ENCODE data around the gene NRIP3.

NRIP3 gene

DNA sequence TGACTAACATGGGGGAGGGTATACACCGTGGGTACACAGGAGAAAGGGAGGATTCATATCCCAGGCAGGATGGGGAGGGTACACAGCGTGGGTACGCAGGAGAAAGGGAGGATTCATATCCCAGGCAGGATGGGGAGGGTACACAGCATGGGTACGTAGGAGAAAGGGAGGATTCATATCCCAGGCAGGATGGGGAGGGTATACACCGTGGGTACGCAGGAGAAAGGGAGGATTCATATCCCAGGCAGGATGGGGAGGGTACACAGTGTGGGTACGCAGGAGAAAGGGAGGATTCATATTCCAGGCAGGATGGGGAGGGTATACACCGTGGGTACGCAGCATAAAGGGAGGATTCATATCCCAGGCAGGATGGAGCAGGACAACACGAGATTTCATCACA lies 36.6 kb upstream of the NRIP3 start:
- no peaks in the 10 kb centered on the region for H3K36me3 ChIP-seq (ENCODE audit: control insufficient read depth in 4 of 4, insufficient read depth in 4 of 4, low read length in 3 of 4)
- POLR2A ChIA-PET = no interaction called here
- CTCF ChIA-PET = no interaction called here
- 95% methylated on average over 9 of the region's 10 CpGs for WGBS (ENCODE audit: insufficient coverage)
- H3K9me3 ChIP-seq (ENCODE audit: control extremely low read depth in 1 of 5, control insufficient read depth in 4 of 5, insufficient read depth in 2 of 5, low read depth in 1 of 5, low read length in 4 of 5) = no peaks in the 10 kb centered on the region
- no peaks in the 10 kb centered on the region for H3K4me1 ChIP-seq (ENCODE audit: control extremely low read depth in 1 of 4, control insufficient read depth in 4 of 4, insufficient read depth in 4 of 4, low read length in 3 of 4)
- no peak for DNase-seq
- no peak overlapping the region for H3K27ac ChIP-seq (ENCODE audit: insufficient read depth in 1 of 2, low read depth in 1 of 2, low read length in 2 of 2, poor library complexity in 1 of 2, severe bottlenecking in 2 of 2)
- peaks cover 0 to 3% (median 0%) of the 10 kb centered on the region in 5 experiments for H3K27me3 ChIP-seq (replicated peaks in 2 of 5; ENCODE audit: control insufficient read depth in 4 of 5, insufficient read depth in 5 of 5, low read length in 4 of 5)
- H3K4me3 ChIP-seq (ENCODE audit: control insufficient read depth in 1 of 7, extremely low read depth in 1 of 7, insufficient read depth in 4 of 7, low read depth in 2 of 7, low read length in 6 of 7) = no peak overlapping the region

DNA sequence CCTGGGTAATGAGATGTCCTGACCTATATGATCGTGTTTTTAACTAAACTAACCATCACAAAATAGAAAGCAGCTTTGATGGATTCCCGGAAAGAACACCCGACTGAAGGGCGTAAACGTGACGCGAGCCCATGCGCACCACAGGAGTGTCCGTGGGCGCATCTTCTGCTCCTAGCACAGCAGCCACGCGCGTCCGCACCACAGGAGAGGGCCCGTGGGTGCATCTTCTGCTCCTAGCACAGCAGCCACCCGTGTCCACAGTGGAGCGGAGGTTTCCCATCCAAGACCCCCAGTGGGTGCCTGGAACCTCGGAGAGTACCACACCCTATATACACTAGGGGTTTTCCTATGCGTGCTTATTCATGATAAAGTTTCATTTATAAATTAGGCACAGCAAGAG lies 36.1 kb upstream of the NRIP3 start:
- WGBS (ENCODE audit: insufficient coverage) = 98% methylated on average over 15 of the region's 19 CpGs

DNA sequence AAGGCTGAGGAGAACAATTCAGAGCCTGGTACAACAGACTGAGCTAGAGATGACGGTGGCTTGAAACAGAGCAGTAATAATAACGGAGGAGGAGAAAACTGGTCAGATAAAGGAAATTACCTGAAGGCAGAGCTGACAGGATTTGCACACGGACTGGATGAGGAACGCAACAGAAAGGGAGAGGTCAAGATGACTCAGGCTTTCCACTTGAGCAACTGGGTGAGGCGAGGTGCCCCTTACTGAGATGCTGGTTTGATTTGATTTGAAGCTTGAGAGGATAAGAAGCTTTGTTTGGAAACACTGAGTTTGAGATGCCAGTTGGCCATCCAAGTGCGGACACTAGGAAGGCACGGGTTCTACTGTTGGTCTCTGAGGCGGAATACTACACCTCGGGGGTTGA lies 35.4 kb upstream of the NRIP3 start:
- no peak overlapping the region for H3K4me3 ChIP-seq (ENCODE audit: control insufficient read depth in 1 of 7, extremely low read depth in 1 of 7, insufficient read depth in 4 of 7, low read depth in 2 of 7, low read length in 6 of 7)
- no peaks in the 10 kb centered on the region for H3K4me1 ChIP-seq (ENCODE audit: control extremely low read depth in 1 of 4, control insufficient read depth in 4 of 4, insufficient read depth in 4 of 4, low read length in 3 of 4)
- WGBS (ENCODE audit: insufficient coverage) = 95% methylated on average over 9 of the region's 9 CpGs
- ChIA-PET CTCF (interaction anchor here (3.7 kb wide), 1 partner anchor 24 kb away, joined by 17 read pairs; no protein-coding TSS in a partner anchor), POLR2A (no interaction called here)
- DNase-seq = no peak
- H3K27ac ChIP-seq (ENCODE audit: insufficient read depth in 1 of 2, low read depth in 1 of 2, low read length in 2 of 2, poor library complexity in 1 of 2, severe bottlenecking in 2 of 2) = no peak overlapping the region
- peaks cover 0 to 3% (median 0%) of the 10 kb centered on the region in 5 experiments for H3K27me3 ChIP-seq (replicated peaks in 2 of 5; ENCODE audit: control insufficient read depth in 4 of 5, insufficient read depth in 5 of 5, low read length in 4 of 5)
- no peaks in the 10 kb centered on the region for H3K36me3 ChIP-seq (ENCODE audit: control insufficient read depth in 4 of 4, insufficient read depth in 4 of 4, low read length in 3 of 4)
- H3K9me3 ChIP-seq (ENCODE audit: control extremely low read depth in 1 of 5, control insufficient read depth in 4 of 5, insufficient read depth in 2 of 5, low read depth in 1 of 5, low read length in 4 of 5) = no peaks in the 10 kb centered on the region

More for the DNA sequence above, 36.1 kb upstream of the NRIP3 start:
- ChIA-PET POLR2A (no interaction called here), CTCF (interaction anchor here (3.7 kb wide), 1 partner anchor 24 kb away, joined by 17 read pairs; no protein-coding TSS in a partner anchor)
- Histone ChIP-seq H3K36me3 (ENCODE audit: control insufficient read depth in 4 of 4, insufficient read depth in 4 of 4, low read length in 3 of 4) (no peaks in the 10 kb centered on the region), H3K9me3 (ENCODE audit: control extremely low read depth in 1 of 5, control insufficient read depth in 4 of 5, insufficient read depth in 2 of 5, low read depth in 1 of 5, low read length in 4 of 5) (no peaks in the 10 kb centered on the region), H3K4me1 (ENCODE audit: control extremely low read depth in 1 of 4, control insufficient read depth in 4 of 4, insufficient read depth in 4 of 4, low read length in 3 of 4) (no peaks in the 10 kb centered on the region), H3K27me3 (replicated peaks in 2 of 5; ENCODE audit: control insufficient read depth in 4 of 5, insufficient read depth in 5 of 5, low read length in 4 of 5) (peaks cover 0 to 3% (median 0%) of the 10 kb centered on the region in 5 experiments), H3K4me3 (ENCODE audit: control insufficient read depth in 1 of 7, extremely low read depth in 1 of 7, insufficient read depth in 4 of 7, low read depth in 2 of 7, low read length in 6 of 7) (no peak overlapping the region), H3K27ac (ENCODE audit: insufficient read depth in 1 of 2, low read depth in 1 of 2, low read length in 2 of 2, poor library complexity in 1 of 2, severe bottlenecking in 2 of 2) (no peak overlapping the region)
- no peak for DNase-seq

- no peak for DNase-seq
- 87% methylated on average over 2 of the region's 3 CpGs for WGBS (ENCODE audit: insufficient coverage)
Observed at GRCh38 chr11:9038541-9038940, 34.7 kb upstream of the NRIP3 start.

DNA sequence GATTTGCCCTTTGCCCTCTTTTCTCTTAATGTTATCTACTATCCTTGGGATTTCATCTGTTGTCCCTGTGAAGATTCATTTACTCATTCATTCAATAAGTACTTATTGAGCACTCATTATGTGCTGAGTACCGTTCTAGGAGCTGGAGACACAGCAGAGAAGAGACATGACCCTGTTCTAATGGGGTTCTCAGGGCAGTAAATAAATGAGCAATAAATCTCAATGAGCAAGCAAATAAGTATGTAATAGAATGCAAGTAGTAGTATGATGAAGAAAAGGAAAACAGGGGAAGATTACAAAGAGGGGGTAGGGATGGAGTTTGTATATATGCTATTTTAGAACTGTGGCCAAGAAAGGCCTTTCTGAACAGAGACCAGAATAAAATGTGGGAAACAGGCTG lies 34.2 kb upstream of the NRIP3 start:
- no peak overlapping the region for H3K4me3 ChIP-seq (ENCODE audit: control insufficient read depth in 1 of 7, extremely low read depth in 1 of 7, insufficient read depth in 4 of 7, low read depth in 2 of 7, low read length in 6 of 7)
- no peak overlapping the region for H3K27ac ChIP-seq (ENCODE audit: insufficient read depth in 1 of 2, low read depth in 1 of 2, low read length in 2 of 2, poor library complexity in 1 of 2, severe bottlenecking in 2 of 2)
- CTCF ChIA-PET = interaction anchor here (0.6 to 3.7 kb wide), 4 partner anchors 20 to 469 kb away, joined by 3 to 17 read pairs (median 4); no protein-coding TSS in a partner anchor
- no peaks in the 10 kb centered on the region for H3K4me1 ChIP-seq (ENCODE audit: control extremely low read depth in 1 of 4, control insufficient read depth in 4 of 4, insufficient read depth in 4 of 4, low read length in 3 of 4)
- H3K27me3 ChIP-seq (replicated peaks in 2 of 5; ENCODE audit: control insufficient read depth in 4 of 5, insufficient read depth in 5 of 5, low read length in 4 of 5) = peaks cover 0 to 3% (median 0%) of the 10 kb centered on the region in 5 experiments
- H3K9me3 ChIP-seq (ENCODE audit: control extremely low read depth in 1 of 5, control insufficient read depth in 4 of 5, insufficient read depth in 2 of 5, low read depth in 1 of 5, low read length in 4 of 5) = no peaks in the 10 kb centered on the region
- POLR2A ChIA-PET = no interaction called here
- DNase-seq = no peak
- no peaks in the 10 kb centered on the region for H3K36me3 ChIP-seq (ENCODE audit: control insufficient read depth in 4 of 4, insufficient read depth in 4 of 4, low read length in 3 of 4)
- 88% methylated on average over 1 of the region's 1 CpG for WGBS (ENCODE audit: insufficient coverage)

More at GRCh38 chr11:9038541-9038940, 34.7 kb upstream of the NRIP3 start:
- ChIA-PET CTCF (interaction anchor here (3.7 kb wide), 1 partner anchor 23 kb away, joined by 17 read pairs; no protein-coding TSS in a partner anchor), POLR2A (no interaction called here)
- Histone ChIP-seq H3K36me3 (ENCODE audit: control insufficient read depth in 4 of 4, insufficient read depth in 4 of 4, low read length in 3 of 4) (no peaks in the 10 kb centered on the region), H3K27me3 (replicated peaks in 2 of 5; ENCODE audit: control insufficient read depth in 4 of 5, insufficient read depth in 5 of 5, low read length in 4 of 5) (peaks cover 0 to 3% (median 0%) of the 10 kb centered on the region in 5 experiments), H3K4me1 (ENCODE audit: control extremely low read depth in 1 of 4, control insufficient read depth in 4 of 4, insufficient read depth in 4 of 4, low read length in 3 of 4) (no peaks in the 10 kb centered on the region), H3K9me3 (ENCODE audit: control extremely low read depth in 1 of 5, control insufficient read depth in 4 of 5, insufficient read depth in 2 of 5, low read depth in 1 of 5, low read length in 4 of 5) (no peaks in the 10 kb centered on the region), H3K27ac (ENCODE audit: insufficient read depth in 1 of 2, low read depth in 1 of 2, low read length in 2 of 2, poor library complexity in 1 of 2, severe bottlenecking in 2 of 2) (no peak overlapping the region), H3K4me3 (ENCODE audit: control insufficient read depth in 1 of 7, extremely low read depth in 1 of 7, insufficient read depth in 4 of 7, low read depth in 2 of 7, low read length in 6 of 7) (no peak overlapping the region)

DNA sequence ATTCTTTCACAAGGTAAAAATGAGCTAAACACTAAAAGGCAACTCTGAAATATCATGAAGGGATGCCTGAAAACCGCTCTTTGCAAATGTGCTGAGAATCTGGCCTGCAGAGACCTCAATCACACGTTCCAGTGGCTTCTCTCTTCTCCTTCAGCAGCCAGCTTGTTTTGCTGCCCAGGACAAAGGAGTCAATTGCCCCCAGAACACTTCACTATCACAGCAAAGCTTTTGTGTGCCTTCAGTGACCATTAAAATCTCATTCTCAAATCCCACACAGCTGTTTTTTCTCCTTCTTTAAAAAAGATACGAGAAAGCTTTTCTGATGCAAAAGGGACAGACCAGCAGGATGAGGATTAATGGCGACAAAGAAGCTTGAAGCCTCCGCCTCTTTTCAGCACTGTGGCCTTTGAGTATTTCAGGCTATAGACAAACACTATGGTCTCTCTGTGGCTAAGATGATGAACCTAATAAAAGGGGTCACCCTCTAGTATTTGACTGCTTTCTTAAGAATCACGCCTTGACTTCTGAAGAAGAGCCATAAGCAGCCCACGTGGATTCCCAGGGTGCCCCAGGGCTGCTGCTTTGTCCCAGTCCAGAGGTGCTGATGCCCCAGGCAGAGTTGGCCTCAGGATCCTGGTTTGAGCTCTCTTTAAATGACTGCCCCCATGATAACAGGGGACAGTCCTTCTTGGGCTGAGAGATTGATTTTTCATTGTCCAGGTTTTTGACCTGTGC lies 33.4 kb upstream of the NRIP3 start:
- no peak overlapping the region for H3K4me3 ChIP-seq (ENCODE audit: control insufficient read depth in 1 of 7, extremely low read depth in 1 of 7, insufficient read depth in 4 of 7, low read depth in 2 of 7, low read length in 6 of 7)
- WGBS (ENCODE audit: insufficient coverage) = 87% methylated on average over 7 of the region's 7 CpGs
- no peak overlapping the region for H3K27ac ChIP-seq (ENCODE audit: insufficient read depth in 1 of 2, low read depth in 1 of 2, low read length in 2 of 2, poor library complexity in 1 of 2, severe bottlenecking in 2 of 2)
- H3K9me3 ChIP-seq (ENCODE audit: control extremely low read depth in 1 of 5, control insufficient read depth in 4 of 5, insufficient read depth in 2 of 5, low read depth in 1 of 5, low read length in 4 of 5) = no peaks in the 10 kb centered on the region
- ChIA-PET POLR2A (no interaction called here), CTCF (interaction anchor here (0.8 to 3.7 kb wide), 3 partner anchors 19 to 27 kb away, joined by 3 to 17 read pairs (median 5); no protein-coding TSS in a partner anchor)
- no peaks in the 10 kb centered on the region for H3K4me1 ChIP-seq (ENCODE audit: control extremely low read depth in 1 of 4, control insufficient read depth in 4 of 4, insufficient read depth in 4 of 4, low read length in 3 of 4)
- peaks cover 0 to 2% (median 0%) of the 10 kb centered on the region in 5 experiments for H3K27me3 ChIP-seq (replicated peaks in 2 of 5; ENCODE audit: control insufficient read depth in 4 of 5, insufficient read depth in 5 of 5, low read length in 4 of 5)
- no peak for DNase-seq
- H3K36me3 ChIP-seq (ENCODE audit: control insufficient read depth in 4 of 4, insufficient read depth in 4 of 4, low read length in 3 of 4) = no peaks in the 10 kb centered on the region

DNA sequence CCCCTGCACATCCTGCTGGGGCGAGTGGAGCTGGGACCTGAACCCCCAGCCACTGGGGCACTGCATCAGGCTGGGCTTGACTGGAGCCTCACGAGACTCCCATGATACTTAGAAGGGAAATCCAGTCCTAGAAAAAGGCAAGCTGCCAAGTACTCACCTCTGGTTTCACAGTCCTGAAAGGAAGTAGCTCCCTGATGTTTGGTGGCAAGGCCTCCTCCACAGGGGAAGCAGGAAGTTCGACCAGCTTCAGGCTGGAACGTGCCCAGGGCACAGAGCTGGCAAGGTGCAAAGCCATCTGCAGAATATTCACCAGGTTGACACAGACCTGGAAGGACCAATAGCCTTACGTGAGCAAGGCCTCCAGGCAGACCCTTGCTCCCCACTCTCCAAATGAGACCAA lies 26.8 kb upstream of the NRIP3 start:
- Histone ChIP-seq H3K4me1 (ENCODE audit: control extremely low read depth in 1 of 4, control insufficient read depth in 4 of 4, insufficient read depth in 4 of 4, low read length in 3 of 4) (no peaks in the 10 kb centered on the region), H3K9me3 (ENCODE audit: control extremely low read depth in 1 of 5, control insufficient read depth in 4 of 5, insufficient read depth in 2 of 5, low read depth in 1 of 5, low read length in 4 of 5) (no peaks in the 10 kb centered on the region), H3K27ac (ENCODE audit: insufficient read depth in 1 of 2, low read depth in 1 of 2, low read length in 2 of 2, poor library complexity in 1 of 2, severe bottlenecking in 2 of 2) (no peak overlapping the region), H3K27me3 (replicated peaks in 2 of 5; ENCODE audit: control insufficient read depth in 4 of 5, insufficient read depth in 5 of 5, low read length in 4 of 5) (no peaks in the 10 kb centered on the region), H3K4me3 (ENCODE audit: control insufficient read depth in 1 of 7, extremely low read depth in 1 of 7, insufficient read depth in 4 of 7, low read depth in 2 of 7, low read length in 6 of 7) (no peak overlapping the region), H3K36me3 (ENCODE audit: control insufficient read depth in 4 of 4, insufficient read depth in 4 of 4, low read length in 3 of 4) (no peaks in the 10 kb centered on the region)
- 44% methylated on average over 4 of the region's 5 CpGs for WGBS (ENCODE audit: insufficient coverage)
- ChIA-PET POLR2A (no interaction called here), CTCF (interaction anchor here (1.0 to 2.2 kb wide), 3 partner anchors 14 to 107 kb away, joined by 3 to 6 read pairs (median 3); no protein-coding TSS in a partner anchor)
- DNase-seq = no peak

All from common myeloid progenitor, CD34-positive (primary cell).